Stimulated activated CD4-positive, alpha-beta T cell treated with anti-CD3 and anti-CD28 coated beads, Interleukin-4, amount 100 ng/mL, for 4 hours (primary cell): ENCODE data around the gene CLBA1.
"Not testable (repeated sequence)": the region's sequence is repeated elsewhere in the genome, so short reads cannot be mapped to it uniquely, and the experiment has no call there.

Experiments
- DNase-seq, 2 experiments: peaks; one replicate each; pipeline ENCODE4 v3.0.0-alpha.2; 2020

Gene CLBA1

GRCh38 chr14:105026802-105027563, 41.4 kb downstream of the CLBA1 start:
- DNase-seq: no peak

- DNase-seq: not testable (repeated sequence)
These were observed 42.1 kb downstream of the CLBA1 start for GRCh38 chr14:105027718-105028117.

DNA sequence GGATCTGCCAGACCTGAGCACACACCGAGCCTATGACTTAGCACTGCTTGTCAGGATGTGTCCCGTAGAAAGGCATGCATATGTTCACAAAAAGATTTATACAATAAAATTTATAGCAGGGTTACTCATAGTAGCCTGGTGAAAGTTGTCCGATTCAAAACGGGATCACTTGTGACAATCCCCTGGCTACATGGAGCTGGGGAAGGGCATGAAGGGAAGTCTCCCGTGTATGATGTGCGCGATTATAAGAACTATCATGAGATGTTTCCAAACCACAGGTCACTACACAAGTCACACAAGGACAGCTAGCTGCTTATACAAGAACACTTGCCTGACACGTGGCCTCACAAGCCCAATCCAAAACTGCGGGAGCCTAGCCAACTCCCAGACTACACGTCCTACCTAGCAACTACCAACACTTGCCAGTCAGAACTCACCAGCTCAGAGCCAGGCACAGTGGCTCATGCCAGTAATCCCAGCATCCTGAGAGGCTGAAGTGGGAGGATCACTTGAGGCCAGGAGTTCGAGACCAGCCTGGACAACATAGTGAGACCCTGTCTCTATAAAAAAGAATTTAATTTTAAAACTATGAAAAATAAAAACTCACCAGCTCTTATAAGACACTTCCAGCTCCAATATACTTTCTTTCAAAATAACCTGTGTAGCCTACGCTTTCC, 42.8 kb downstream of the CLBA1 start:
- no peak for DNase-seq

- no peak for DNase-seq
These were observed 43.8 kb downstream of the CLBA1 start for GRCh38 chr14:105029402-105029801.

- no peak for DNase-seq
These were observed 44.6 kb downstream of the CLBA1 start for GRCh38 chr14:105030194-105030593.

- no peak for DNase-seq
These were observed 45.3 kb downstream of the CLBA1 start for GRCh38 chr14:105030836-105031396.

- DNase-seq: not testable (repeated sequence)
These were observed 46.9 kb downstream of the CLBA1 start for GRCh38 chr14:105032451-105032901.

DNA sequence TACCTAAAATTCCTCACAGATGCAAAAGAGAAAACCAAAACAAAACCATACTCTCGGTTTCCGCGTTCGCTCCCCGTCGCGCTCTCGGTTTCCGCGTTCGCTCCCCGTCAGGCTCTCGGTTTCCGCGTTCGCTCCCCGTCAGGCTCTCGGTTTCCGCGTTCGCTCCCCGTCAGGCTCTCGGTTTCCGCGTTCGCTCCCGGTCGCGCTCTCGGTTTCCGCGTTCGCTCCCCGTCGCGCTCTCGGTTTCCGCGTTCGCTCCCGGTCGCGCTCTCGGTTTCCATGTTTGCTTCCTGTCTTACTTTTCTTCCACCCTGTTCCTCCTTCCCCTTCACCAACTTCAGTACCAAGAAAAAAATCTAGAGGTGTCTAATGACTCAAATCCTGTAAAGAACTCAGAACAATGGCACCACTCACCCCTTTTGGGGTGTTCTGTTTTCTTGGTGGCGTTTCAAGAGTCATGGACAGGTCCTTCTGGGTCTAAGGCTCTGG, 47.9 kb downstream of the CLBA1 start:
- DNase-seq: not testable (repeated sequence)

GRCh38 chr14:105034315-105035039, 48.9 kb downstream of the CLBA1 start:
- DNase-seq: no peak

- not testable (repeated sequence) for DNase-seq
These were observed 50.0 kb downstream of the CLBA1 start for GRCh38 chr14:105035616-105036015.

GRCh38 chr14:105039458-105040205, 54.0 kb downstream of the CLBA1 start:
- DNase-seq: no peak

DNA sequence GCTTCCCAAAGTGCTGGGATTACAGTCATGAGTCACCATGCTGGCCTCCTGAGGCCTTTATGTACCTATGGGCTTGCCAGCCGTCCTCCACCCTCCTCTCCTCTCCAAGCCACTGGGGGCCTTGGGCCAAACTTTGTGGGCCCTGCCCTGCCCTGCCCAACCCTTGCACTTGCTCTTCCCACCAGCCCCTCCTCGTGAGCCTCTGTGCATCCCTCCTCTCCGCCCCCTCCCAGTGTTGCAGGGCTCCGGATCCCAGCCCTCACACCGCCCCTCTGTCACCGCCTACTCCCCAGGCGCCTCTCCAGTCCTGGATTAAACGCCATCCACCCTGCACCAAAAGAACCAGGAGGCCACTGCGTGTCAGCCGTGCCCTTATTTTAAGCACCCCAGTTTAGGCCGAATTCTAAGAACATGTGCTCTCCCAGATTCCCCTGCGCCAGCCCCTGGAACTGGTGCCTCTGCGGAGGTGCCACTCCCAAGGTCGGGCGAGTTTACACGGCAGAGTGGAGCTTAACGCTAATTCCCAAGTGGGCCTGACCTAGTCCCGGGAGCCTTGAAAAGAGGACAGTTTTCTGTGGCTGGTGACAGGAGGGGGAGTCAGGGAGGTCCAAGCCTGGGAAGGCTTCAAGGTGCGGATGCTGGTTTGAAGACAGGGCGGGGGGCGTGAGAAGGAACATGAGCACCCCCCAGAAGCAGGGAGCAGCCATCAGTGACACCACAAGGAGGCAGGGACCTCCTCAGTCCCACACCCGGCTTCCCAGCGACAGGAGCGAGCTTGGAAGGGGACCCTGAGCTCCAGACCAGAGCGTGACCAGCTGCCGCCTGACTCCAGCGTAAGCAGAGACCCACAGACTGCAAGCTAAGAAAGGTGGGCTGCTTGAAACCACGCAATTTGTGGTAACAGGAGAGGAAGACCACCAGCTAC, 56.5 kb downstream of the CLBA1 start:
- no peak for DNase-seq

DNA sequence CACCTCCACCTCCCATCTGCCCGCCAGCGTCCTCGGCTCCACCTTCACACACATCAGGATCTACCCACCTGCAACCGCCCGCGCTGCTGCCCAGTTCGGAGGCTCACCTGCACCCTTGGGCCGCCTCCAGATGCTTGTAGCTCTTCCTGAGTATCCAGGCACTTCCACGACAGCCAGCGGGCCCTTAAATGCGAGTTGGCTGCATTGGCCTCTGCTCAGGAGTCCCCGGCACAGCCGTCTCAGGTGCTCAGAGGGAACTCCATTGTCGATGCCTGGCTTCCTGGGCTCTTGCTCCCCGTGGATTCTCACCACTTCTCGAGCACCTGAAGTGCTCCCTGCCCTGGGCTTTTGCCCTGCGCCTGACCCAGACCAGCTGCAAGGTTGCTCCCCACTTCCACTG, 57.2 kb downstream of the CLBA1 start:
- DNase-seq: no peak

DNA sequence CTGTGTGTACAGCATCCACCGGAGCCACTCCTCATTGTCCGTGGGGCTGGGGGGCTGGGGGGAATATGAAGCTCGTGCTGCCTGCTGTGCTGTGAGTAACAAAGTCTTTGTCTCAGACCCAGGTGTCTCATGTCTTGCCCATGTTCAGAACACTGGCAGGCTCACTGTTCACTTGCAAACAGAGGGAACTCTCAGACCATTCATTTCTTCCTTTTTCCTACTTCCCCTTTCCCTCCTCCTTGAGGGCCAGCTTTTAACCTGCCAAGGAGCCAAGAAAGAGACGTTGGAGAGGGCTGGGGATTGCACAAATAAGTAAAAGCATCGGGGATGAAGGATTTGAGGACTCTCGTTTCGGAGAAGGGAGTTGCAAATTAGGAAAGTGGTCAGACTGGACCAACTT, 58.1 kb downstream of the CLBA1 start:
- no peak for DNase-seq
